HPDE6-E6E7 (cell line): ENCODE data around the gene MINAR1.
"Not testable (repeated sequence)": the region's sequence is repeated elsewhere in the genome, so short reads cannot be mapped to it uniquely, and the experiment has no call there.

ENCODE experiments used
- DNase-seq: peaks from one replicate; pipeline ENCODE4 v3.0.0; 2011; ENCODE audit warnings: missing footprints; ENCODE audit errors: extremely low spot score

Gene MINAR1

GRCh38 chr15:79431636-79432344 is at the start of gene MINAR1:
Gene MINAR1, plus strand, starts transcription at chr15:79432336. Its CDS starts 23,812 bp downstream, at chr15:79456148.
- DNase-seq: no peak

- DNase-seq: no peak
Observed at GRCh38 chr15:79394231-79394630, 37.9 kb upstream of the MINAR1 start.

- DNase-seq: no peak
Observed at GRCh38 chr15:79396850-79397249, 35.3 kb upstream of the MINAR1 start.

GRCh38 chr15:79397269-79397910 is 34.7 kb upstream of the MINAR1 start:
- no peak for DNase-seq

GRCh38 chr15:79399606-79400005 is 32.5 kb upstream of the MINAR1 start:
- no peak for DNase-seq

GRCh38 chr15:79400650-79401049 is 31.5 kb upstream of the MINAR1 start:
- DNase-seq: no peak

GRCh38 chr15:79401301-79401700 is 30.8 kb upstream of the MINAR1 start:
- DNase-seq: no peak

- no peak for DNase-seq
Observed at GRCh38 chr15:79402136-79402535, 30.0 kb upstream of the MINAR1 start.

GRCh38 chr15:79403501-79403900 is 28.6 kb upstream of the MINAR1 start:
- no peak for DNase-seq

- no peak for DNase-seq
Observed at GRCh38 chr15:79406210-79406609, 25.9 kb upstream of the MINAR1 start.

GRCh38 chr15:79408041-79408440 is 24.1 kb upstream of the MINAR1 start:
- DNase-seq: no peak

- DNase-seq: no peak
Observed at GRCh38 chr15:79410237-79410636, 21.9 kb upstream of the MINAR1 start.

- no peak for DNase-seq
Observed at GRCh38 chr15:79412010-79412409, 20.1 kb upstream of the MINAR1 start.

GRCh38 chr15:79412429-79412828 is 19.7 kb upstream of the MINAR1 start:
- DNase-seq: no peak

GRCh38 chr15:79416876-79417275 is 15.3 kb upstream of the MINAR1 start:
- DNase-seq: no peak

- DNase-seq: no peak
Observed at GRCh38 chr15:79418693-79419279, 13.3 kb upstream of the MINAR1 start.

- DNase-seq: no peak
Observed at GRCh38 chr15:79425591-79426295, 6.4 kb upstream of the MINAR1 start.

GRCh38 chr15:79426899-79427298 is 5.2 kb upstream of the MINAR1 start:
- not testable (repeated sequence) for DNase-seq

- no peak for DNase-seq
Observed at GRCh38 chr15:79427781-79428598, 4.1 kb upstream of the MINAR1 start.

- DNase-seq: no peak
Observed at GRCh38 chr15:79430901-79431635, 1.1 kb upstream of the MINAR1 start.
